ENCODE measurements around the gene GLOD4. TPM values are rescaled to one million over a fixed set of nuclear protein-coding genes. Genes with fewer than 3 reads are reported as not detected.
"Not testable (repeated sequence)": the region's sequence is repeated elsewhere in the genome, so short reads cannot be mapped to it uniquely, and the experiment has no call there.

Gene GLOD4
- total RNA-seq, 1 experiment from 2014 or later, result 39.3 TPM

GRCh38 chr17:802481-802880 lies 20.4 kb upstream of the GLOD4 start:
- no peak for DNase-seq (ENCODE audit: low read depth)

GRCh38 chr17:801660-802059 lies 19.6 kb upstream of the GLOD4 start:
- DNase-seq (ENCODE audit: low read depth), result no peak

DNA sequence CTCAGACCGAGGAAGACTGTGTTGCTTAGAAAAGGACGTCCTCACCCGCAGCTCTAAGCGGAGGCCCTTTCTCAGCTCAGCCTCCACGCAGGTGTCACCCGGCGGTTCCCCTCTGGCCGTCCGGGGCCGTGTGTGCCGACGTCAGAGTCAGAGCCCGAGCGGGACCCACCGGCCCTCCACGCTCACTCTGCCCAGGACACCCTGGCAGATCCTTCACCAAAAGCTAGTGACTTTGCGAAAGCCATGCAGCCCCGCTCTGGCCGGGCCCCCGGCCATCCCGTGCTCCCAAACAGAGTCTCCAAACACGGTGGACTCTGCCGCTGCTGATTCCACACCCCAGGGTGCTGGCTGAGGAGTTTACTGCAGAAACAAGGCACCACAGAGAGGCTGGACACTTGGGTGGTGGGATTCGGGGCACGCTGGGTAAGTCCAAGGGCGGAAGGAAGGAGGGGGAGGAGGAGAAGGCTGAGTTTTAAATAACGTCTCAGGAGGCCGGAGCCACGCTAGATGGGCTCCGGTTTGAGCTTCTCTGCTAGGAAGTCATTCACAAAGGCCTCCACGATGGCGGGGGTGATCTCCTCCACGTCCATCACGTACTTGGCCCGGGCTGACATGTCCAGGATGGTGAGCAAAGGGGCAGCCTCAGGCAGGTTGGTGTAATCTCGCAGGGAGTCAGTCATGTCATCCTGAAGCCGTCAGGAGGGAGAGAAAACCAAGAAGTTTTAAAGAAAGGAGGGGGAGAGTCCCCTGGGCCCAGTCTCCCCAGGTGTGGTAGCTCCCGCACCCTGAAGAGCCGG lies 18.6 kb upstream of the GLOD4 start:
- no peak for DNase-seq (ENCODE audit: low read depth)

GRCh38 chr17:799261-799660 lies 17.2 kb upstream of the GLOD4 start:
- DNase-seq (ENCODE audit: low read depth), result no peak

- DNase-seq (ENCODE audit: low read depth), result no peak
Measured at GRCh38 chr17:798246-798645, 16.2 kb upstream of the GLOD4 start.

DNA sequence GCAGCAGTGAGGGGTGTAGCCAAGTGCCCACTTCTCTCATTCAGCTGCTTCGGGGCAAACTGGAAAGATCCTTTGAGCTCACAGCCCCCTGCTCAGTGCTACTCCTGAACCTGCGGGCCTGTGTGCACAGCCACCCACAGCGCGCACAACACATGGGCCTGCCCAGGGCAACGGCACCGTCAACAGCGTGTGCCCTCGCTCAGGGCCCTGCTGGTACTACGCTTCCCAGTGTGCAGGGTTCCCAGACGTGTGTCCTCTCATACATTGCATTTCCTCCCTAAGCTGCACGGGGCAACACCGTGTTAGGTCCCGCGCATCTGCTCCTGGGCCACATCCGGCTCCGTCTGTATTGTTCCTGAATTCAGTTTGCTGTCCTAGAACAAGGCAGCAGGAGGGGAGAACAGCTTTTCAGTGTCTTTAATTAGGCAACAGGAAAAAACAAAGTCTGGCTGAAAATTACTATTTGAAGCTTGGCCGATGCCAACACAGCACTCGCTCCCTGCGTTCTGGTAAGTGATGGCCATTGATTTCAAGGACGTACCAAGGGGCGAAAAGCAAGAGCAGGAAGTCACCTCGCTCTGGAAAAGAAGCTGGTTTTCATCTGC lies 15.3 kb upstream of the GLOD4 start:
- DNase-seq (ENCODE audit: low read depth), result no peak

GRCh38 chr17:796609-797008 lies 14.5 kb upstream of the GLOD4 start:
- DNase-seq (ENCODE audit: low read depth), result no peak

- DNase-seq (ENCODE audit: low read depth), result no peak
Measured at GRCh38 chr17:795721-796120, 13.6 kb upstream of the GLOD4 start.

GRCh38 chr17:795276-795675 lies 13.2 kb upstream of the GLOD4 start:
- DNase-seq (ENCODE audit: low read depth), result no peak

- DNase-seq (ENCODE audit: low read depth), result peak; percentile 69
Measured at GRCh38 chr17:794876-795275, 12.8 kb upstream of the GLOD4 start.

DNA sequence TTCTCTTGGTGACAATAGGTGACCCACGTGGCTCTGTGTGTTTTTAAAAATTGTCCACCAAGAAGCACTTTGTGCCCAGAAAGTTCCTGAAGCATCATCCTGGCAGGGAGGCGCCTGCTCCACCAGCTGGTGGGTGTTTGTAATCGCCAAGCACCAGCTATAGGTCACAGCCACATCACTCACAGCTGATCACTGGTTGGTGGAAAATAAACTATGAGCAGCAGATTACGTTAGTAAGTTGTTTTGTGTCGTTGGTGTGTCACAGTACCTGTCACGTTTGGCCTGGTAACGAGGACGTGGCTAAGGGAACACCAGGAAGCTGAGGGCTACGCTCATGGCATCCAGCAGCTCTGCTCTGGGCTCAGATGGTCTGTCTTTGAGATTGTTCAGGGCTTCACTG lies 10.2 kb upstream of the GLOD4 start:
- DNase-seq (ENCODE audit: low read depth), result no peak

DNA sequence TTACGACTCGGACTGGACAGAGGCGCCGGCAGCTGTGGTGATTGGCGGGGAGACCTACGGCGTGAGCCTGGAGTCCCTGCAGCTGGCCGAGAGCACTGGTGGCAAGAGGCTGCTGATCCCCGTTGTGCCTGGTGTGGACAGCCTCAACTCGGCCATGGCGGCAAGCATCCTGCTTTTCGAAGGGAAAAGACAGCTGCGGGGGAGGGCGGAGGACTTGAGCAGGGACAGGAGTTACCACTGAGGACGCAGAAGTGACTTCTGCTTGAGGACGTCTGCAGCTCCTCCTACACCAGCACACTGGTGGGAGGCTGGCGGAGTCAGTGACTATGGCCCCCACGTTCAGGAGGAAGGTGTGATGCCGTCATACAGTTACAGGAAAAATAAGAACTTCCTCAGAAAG lies 9.7 kb upstream of the GLOD4 start:
- DNase-seq (ENCODE audit: low read depth), result no peak

DNA sequence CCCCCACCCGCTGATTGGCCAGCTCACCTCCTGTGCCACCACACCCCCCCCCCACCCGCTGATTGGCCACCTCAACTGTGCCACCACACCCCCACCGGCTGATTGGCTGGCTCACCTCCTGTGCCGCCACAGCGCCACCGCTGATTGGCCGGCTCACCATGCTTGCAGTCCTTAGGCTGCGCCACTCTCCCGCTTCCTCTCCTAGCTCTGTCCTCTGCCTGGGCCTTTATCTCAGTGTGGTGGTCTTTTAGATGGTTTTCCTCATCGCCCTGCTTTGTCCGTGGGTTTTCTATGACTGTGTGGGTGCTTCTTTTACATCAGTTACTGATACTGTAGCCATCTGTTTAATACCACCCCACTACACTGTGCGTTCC lies 8.8 kb upstream of the GLOD4 start:
- DNase-seq (ENCODE audit: low read depth), result not testable (repeated sequence)

- DNase-seq (ENCODE audit: low read depth), result not testable (repeated sequence)
Measured at GRCh38 chr17:789931-790873, 8.1 kb upstream of the GLOD4 start.

DNA sequence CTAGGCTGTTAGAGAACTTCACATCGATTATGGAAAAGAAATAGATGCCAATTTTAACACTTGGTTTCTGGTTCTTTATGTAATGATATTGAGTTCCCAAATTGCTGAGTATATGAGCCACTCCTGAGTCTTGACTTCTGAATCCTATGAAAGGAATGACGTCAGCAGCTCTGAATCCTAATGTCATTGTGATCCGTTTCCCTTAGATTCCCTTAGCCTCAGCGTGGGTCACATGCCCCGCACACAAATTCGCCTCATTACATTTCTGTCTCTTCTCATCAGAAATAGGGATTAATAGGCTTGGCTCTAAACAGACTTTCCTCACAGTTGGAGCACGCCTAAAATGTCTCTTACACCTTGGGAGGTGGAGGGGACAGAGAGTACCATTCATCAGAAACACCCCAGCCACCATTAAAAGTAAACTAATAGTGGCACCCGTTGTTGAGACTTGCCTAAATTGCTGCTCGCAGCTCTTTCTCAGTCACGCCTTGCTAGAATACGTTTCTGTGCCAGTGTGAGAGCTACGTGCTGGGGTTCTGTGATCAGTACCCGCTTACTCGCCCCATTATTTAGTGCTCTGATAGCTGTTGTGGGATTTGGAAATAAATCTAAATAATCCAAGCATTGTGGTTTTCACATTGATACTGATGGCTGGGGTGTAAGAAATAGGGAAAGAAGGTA lies 7.2 kb upstream of the GLOD4 start:
- no peak for DNase-seq (ENCODE audit: low read depth)

- no peak for DNase-seq (ENCODE audit: low read depth)
Measured at GRCh38 chr17:788551-788950, 6.5 kb upstream of the GLOD4 start.

DNA sequence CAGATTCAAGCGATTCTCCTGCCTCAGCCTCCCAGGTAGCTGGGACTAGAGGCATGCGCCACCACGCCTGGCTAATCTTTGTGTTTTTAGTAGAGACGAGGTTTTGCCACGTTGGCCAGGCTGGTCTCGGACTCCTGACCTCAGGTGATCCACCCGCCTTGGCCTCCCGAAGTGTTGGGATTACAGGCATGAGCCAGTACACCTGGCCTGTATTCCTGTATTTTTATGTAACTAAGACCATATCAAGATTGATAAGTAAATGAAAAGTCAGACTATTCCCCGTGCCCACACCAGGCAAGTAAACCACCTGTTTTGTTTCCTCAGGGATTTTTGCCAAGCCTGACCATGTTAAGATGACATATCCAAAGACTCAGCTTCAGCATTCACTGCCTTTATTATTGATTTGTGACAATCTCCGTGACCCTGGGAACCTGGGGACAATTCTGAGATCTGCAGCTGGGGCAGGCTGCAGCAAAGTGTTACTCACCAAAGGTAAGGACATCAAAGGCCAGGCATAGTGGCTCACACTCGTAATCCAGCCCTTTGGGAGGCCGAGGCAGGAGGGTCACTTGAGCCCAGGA lies 5.7 kb upstream of the GLOD4 start:
- DNase-seq (ENCODE audit: low read depth), result no peak

DNA sequence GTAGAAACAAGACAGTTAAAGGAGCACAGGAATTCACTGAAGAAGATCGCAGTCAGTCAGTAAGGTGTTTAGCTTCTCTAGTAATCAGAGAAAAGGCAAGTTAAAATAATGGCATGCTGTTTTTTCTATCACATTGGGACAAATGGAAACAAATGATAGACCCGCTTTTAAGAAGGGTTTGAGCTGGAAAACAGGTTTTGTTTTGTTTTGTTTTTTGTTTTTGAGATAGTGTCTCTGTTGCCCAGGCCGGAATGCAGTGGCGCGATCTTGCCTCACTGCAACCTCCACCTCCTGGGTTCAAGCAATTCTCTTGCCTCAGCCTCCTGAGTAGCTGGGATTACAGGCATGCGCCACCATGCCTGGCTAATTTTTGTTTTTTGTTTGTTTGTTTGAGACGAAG lies 3.8 kb upstream of the GLOD4 start:
- not testable (repeated sequence) for DNase-seq (ENCODE audit: low read depth)

GRCh38 chr17:784143-784542 lies 2.1 kb upstream of the GLOD4 start:
- DNase-seq (ENCODE audit: low read depth), result no peak

- DNase-seq (ENCODE audit: low read depth), result no peak
Measured at GRCh38 chr17:778096-778495, 4.0 kb downstream of the GLOD4 start.

- DNase-seq (ENCODE audit: low read depth), result no peak
Measured at GRCh38 chr17:774313-774584, 7.8 kb downstream of the GLOD4 start.
